K562 (cell line): Measurements from ENCODE around the gene SLAMF9. TPM values are rescaled to one million over a fixed set of nuclear protein-coding genes. Genes with fewer than 3 reads are reported as not detected.

ENCODE experiments used
- COPS2 ChIP-seq: fragments of 450-650 bp; conservative IDR thresholded peaks from 2 replicates; pipeline ENCODE4 v1.6.1; 2016; ENCODE audit warnings: mild to moderate bottlenecking, moderate library complexity
- HSF4 ChIP-seq: fragments of 250-450 bp; sonication (Bioruptor Pico); IDR thresholded peaks from 2 replicates; pipeline ENCODE4 v2.1.2; 2022; ENCODE audit warnings: mild to moderate bottlenecking, moderate library complexity, borderline replicate concordance
- JUNB ChIP-seq: fragments of 450-650 bp; formaldehyde crosslinking; conservative IDR thresholded peaks from 2 replicates; pipeline ENCODE4 v1.4.0; 2020; ENCODE audit warnings: mild to moderate bottlenecking
- MCM7 ChIP-seq, 2 experiments: fragments of 450-650 bp; IDR thresholded peaks; 2 replicates each; pipeline ENCODE4 v1.6.1; 2016 to 2018
- MECOM ChIP-seq: fragments of 250-450 bp; sonication (Bioruptor Pico); IDR thresholded peaks from 2 replicates; pipeline ENCODE4 v1.8.0; 2022; ENCODE audit warnings: inconsistent platforms
- POU5F1 ChIP-seq: fragments of 150-350 bp; IDR thresholded peaks from 2 replicates; pipeline ENCODE4 v1.6.1; 2014; ENCODE audit warnings: borderline replicate concordance, low read length, low read depth, mild to moderate bottlenecking; ENCODE audit not compliant: partially characterized antibody
- RB1 ChIP-seq: fragments of 450-650 bp; IDR thresholded peaks from 2 replicates; pipeline ENCODE4 v1.6.1; 2017; ENCODE audit warnings: low read depth, mild to moderate bottlenecking
- RBM25 ChIP-seq: fragments of 200-400 bp; formaldehyde crosslinking; IDR thresholded peaks from 2 replicates; pipeline ENCODE4 v1.6.1; 2018; ENCODE audit warnings: low read length, low read depth, moderate library complexity; ENCODE audit not compliant: severe bottlenecking
- SMARCB1 ChIP-seq: IDR thresholded peaks from 2 replicates; pipeline ENCODE4 v1.6.1; 2011; ENCODE audit warnings: improper control_type of control experiment, low read depth; ENCODE audit not compliant: insufficient read length
- TBP ChIP-seq: optimal IDR thresholded peaks from 2 replicates; pipeline ENCODE3; 2011; ENCODE audit warnings: low read depth, low read length, improper control_type of control experiment
- TCFL5 ChIP-seq: fragments of 250-450 bp; sonication (Bioruptor Pico); conservative IDR thresholded peaks from 2 replicates; pipeline ENCODE4 v1.6.1; 2021; ENCODE audit warnings: mild to moderate bottlenecking, moderate library complexity, matching md5 sums
- TEAD4 ChIP-seq, 2 experiments: sonication (generic) in 1 of 2; formaldehyde crosslinking in 1 of 2; IDR thresholded peaks; 2 replicates each; pipeline versions ENCODE4 v1.6.1 to v1.8.0; 2012 to 2022; ENCODE audit warnings: borderline replicate concordance in 1 of 2, inconsistent platforms in 1 of 2, low read length in 1 of 2, mild to moderate bottlenecking in 1 of 2, missing genetic modification reagents in 1 of 2
- TGIF2 ChIP-seq: sonication (generic); formaldehyde crosslinking; IDR thresholded peaks from 2 replicates; pipeline ENCODE4 v1.8.1; 2022; ENCODE audit warnings: mild to moderate bottlenecking, missing genetic modification reagents, moderate library complexity
- ZNF311 ChIP-seq: fragments of 250-450 bp; sonication (Bioruptor Pico); IDR thresholded peaks from 2 replicates; pipeline ENCODE4 v1.4.0; 2020; ENCODE audit warnings: mild to moderate bottlenecking, moderate library complexity
- ZNF780A ChIP-seq: fragments of 250-450 bp; sonication (Bioruptor Pico); IDR thresholded peaks from 2 replicates; pipeline ENCODE4 v1.5.0; 2021; ENCODE audit warnings: mild to moderate bottlenecking
- polyA plus RNA-seq, 8 experiments: library from polyadenylated mRNA; depleted of rRNA in 4 of 8; stranded (reverse) in 5 of 8; unstranded in 3 of 8; fragments of >200 nt; fragmentation: Nextera tagmentation in 2 of 8; fragmentation: Illumina TruSeq in 1 of 8; extraction: Ambion mirVana in 2 of 8; extraction: Trizol in 1 of 8; gene quantifications; 2 replicates each; pipeline versions ENCODE4 v1.2.1 to v1.2.3, GENCODE V29; 2011 to 2014; ENCODE audit warnings: inconsistent platforms in 1 of 8, missing spikeins in 1 of 8
- total RNA-seq, 7 experiments: library from RNA; depleted of rRNA in 6 of 7; stranded (reverse); fragments of >200 nt in 6 of 7; fragmentation: Illumina TruSeq in 2 of 7; extraction: Trizol in 2 of 7; gene quantifications; 2 replicates each; pipeline versions ENCODE4 v1.2.1 to v1.2.3, GENCODE V29; 2011 to 2021; ENCODE audit warnings: low replicate concordance in 1 of 7
- TF ChIP-seq, protein P1 (sequence below), 3 experiments: fragments of 200-800 bp in 1 of 3; sonication (Bioruptor generic) in 1 of 3; sonication (generic) in 1 of 3; formaldehyde crosslinking in 1 of 3; IDR thresholded peaks; 2 replicates each; pipeline versions ENCODE4 v1.6.1 to v1.8.0; 2016 to 2022; ENCODE audit warnings: mild to moderate bottlenecking in 2 of 3, missing compliant biosample characterization in 2 of 3, missing genetic modification characterization in 2 of 3, missing genetic modification reagents in 1 of 3
- TF ChIP-seq, protein P2 (sequence below): sonication (generic); formaldehyde crosslinking; IDR thresholded peaks from 2 replicates; pipeline ENCODE4 v1.8.1; 2022; ENCODE audit warnings: missing genetic modification reagents
- TF ChIP-seq, protein P3 (sequence below): fragments of 200-400 bp; formaldehyde crosslinking; IDR thresholded peaks from 2 replicates; pipeline ENCODE4 v1.6.1; 2017; ENCODE audit warnings: mild to moderate bottlenecking, low read depth, low read length, moderate library complexity
- TF ChIP-seq, protein P4 (sequence below): sonication (generic); formaldehyde crosslinking; IDR thresholded peaks from 2 replicates; pipeline ENCODE4 v1.8.1; 2023; ENCODE audit warnings: mild to moderate bottlenecking, missing genetic modification reagents

SLAMF9 gene
- total and polyA plus RNA-seq, 9 of the 15 experiments (the other 6 are each of a cell fraction or from before 2014, with no cell fraction given), result 0.13 to 0.21 TPM; not detected in 7

DNA sequence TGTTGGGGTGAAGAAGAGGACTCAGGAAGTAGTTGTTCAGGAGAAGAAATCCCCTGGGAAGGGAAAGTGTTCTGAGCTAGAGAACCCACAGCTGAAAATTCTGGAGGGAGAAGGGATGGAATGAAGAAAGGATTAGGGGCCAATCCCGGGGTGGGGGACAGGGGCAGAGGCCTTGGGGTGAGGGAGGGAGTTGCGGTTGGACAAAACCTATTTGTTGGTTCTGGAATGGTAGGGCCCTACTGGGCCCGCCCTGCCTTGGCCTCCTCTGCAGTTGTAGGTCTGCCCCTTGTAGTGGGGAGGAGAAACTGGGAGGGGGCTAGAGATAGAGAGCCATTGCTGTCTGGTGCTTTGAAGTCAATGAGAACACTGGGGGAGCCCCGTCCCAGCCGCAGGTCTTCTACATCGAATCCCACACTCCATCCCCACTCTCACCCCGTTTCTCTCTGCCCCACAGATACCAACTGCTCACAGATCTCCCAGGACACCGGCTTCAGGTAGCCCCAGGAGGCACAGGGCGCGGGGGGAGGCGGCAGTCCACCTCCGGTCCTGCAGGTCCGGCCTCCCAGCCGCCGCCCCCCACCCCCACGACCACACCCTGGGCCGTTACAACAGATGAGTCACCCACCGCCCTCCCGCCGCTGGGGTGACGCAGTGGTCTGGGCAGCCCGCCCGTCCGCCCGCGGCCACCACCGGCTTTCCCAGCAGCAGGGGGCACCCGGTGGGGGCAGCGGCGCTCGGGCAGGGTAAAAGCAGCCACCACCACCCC lies 29.8 kb downstream of the SLAMF9 start (continued):
- TF ChIP-seq COPS2, result no peak
- TF ChIP-seq, protein P1, sequence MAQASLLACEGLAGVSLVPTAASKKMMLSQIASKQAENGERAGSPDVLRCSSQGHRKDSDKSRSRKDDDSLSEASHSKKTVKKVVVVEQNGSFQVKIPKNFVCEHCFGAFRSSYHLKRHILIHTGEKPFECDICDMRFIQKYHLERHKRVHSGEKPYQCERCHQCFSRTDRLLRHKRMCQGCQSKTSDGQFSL (CRISPR knock-in tag; IDR thresholded peaks at IDR 0.05), result peak; percentile 65; the same call in 1 of the 2 replicates
- TF ChIP-seq, protein P1 (tag; IDR thresholded peaks at IDR 0.05), result no peak; a peak in 1 of 4 replicates
- no peak for TF ChIP-seq MCM7 (IDR thresholded peaks at IDR 0.05)
- TF ChIP-seq TBP, result no peak
- TF ChIP-seq ZNF311 (CRISPR knock-in tag), result no peak
- TF ChIP-seq, protein P2, sequence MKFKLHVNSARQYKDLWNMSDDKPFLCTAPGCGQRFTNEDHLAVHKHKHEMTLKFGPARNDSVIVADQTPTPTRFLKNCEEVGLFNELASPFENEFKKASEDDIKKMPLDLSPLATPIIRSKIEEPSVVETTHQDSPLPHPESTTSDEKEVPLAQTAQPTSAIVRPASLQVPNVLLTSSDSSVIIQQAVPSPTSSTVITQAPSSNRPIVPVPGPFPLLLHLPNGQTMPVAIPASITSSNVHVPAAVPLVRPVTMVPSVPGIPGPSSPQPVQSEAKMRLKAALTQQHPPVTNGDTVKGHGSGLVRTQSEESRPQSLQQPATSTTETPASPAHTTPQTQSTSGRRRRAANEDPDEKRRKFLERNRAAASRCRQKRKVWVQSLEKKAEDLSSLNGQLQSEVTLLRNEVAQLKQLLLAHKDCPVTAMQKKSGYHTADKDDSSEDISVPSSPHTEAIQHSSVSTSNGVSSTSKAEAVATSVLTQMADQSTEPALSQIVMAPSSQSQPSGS (CRISPR knock-in tag), result no peak
- TF ChIP-seq POU5F1, result no peak
- TF ChIP-seq HSF4 (CRISPR knock-in tag), result no peak
- TF ChIP-seq TCFL5 (CRISPR knock-in tag), result no peak
- TF ChIP-seq RBM25, result no peak
- TF ChIP-seq SMARCB1, result no peak
- TF ChIP-seq TEAD4 (IDR thresholded peaks at IDR 0.05; ENCODE audit: low read length), result no peak
- no peak for TF ChIP-seq TEAD4 (CRISPR knock-in tag; IDR thresholded peaks at IDR 0.05; ENCODE audit: borderline replicate concordance)
- TF ChIP-seq, protein P3, sequence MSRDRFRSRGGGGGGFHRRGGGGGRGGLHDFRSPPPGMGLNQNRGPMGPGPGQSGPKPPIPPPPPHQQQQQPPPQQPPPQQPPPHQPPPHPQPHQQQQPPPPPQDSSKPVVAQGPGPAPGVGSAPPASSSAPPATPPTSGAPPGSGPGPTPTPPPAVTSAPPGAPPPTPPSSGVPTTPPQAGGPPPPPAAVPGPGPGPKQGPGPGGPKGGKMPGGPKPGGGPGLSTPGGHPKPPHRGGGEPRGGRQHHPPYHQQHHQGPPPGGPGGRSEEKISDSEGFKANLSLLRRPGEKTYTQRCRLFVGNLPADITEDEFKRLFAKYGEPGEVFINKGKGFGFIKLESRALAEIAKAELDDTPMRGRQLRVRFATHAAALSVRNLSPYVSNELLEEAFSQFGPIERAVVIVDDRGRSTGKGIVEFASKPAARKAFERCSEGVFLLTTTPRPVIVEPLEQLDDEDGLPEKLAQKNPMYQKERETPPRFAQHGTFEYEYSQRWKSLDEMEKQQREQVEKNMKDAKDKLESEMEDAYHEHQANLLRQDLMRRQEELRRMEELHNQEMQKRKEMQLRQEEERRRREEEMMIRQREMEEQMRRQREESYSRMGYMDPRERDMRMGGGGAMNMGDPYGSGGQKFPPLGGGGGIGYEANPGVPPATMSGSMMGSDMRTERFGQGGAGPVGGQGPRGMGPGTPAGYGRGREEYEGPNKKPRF, result no peak
- TF ChIP-seq RB1, result peak; percentile 53; the same call in 1 of the 2 replicates
- TF ChIP-seq MECOM (CRISPR knock-in tag), result no peak
- TF ChIP-seq JUNB (CRISPR knock-in tag), result peak; percentile 75; the same call in 1 of the 2 replicates
- TF ChIP-seq TGIF2 (CRISPR knock-in tag), result peak; percentile 24
- TF ChIP-seq ZNF780A (CRISPR knock-in tag), result no peak
- TF ChIP-seq, protein P4, sequence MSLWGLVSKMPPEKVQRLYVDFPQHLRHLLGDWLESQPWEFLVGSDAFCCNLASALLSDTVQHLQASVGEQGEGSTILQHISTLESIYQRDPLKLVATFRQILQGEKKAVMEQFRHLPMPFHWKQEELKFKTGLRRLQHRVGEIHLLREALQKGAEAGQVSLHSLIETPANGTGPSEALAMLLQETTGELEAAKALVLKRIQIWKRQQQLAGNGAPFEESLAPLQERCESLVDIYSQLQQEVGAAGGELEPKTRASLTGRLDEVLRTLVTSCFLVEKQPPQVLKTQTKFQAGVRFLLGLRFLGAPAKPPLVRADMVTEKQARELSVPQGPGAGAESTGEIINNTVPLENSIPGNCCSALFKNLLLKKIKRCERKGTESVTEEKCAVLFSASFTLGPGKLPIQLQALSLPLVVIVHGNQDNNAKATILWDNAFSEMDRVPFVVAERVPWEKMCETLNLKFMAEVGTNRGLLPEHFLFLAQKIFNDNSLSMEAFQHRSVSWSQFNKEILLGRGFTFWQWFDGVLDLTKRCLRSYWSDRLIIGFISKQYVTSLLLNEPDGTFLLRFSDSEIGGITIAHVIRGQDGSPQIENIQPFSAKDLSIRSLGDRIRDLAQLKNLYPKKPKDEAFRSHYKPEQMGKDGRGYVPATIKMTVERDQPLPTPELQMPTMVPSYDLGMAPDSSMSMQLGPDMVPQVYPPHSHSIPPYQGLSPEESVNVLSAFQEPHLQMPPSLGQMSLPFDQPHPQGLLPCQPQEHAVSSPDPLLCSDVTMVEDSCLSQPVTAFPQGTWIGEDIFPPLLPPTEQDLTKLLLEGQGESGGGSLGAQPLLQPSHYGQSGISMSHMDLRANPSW (CRISPR knock-in tag), result no peak
